Measurements from ENCODE around the gene CRYAB. TPM values are rescaled to one million over a fixed set of nuclear protein-coding genes. Genes with fewer than 3 reads are reported as not detected.
"Not testable (repeated sequence)": the region's sequence is repeated elsewhere in the genome, so short reads cannot be mapped to it uniquely, and the experiment has no call there.

The CRYAB gene
- total RNA-seq, 1 experiment from 2014 or later: 1.7 TPM

GRCh38 chr11:111908639-111909305, 2.8 kb downstream of the CRYAB start:
- no peak for DNase-seq (ENCODE audit: low read depth)

GRCh38 chr11:111906680-111907079, 4.9 kb downstream of the CRYAB start:
- no peak for DNase-seq (ENCODE audit: low read depth)

GRCh38 chr11:111905411-111905810, 6.2 kb downstream of the CRYAB start:
- DNase-seq (ENCODE audit: low read depth): no peak

GRCh38 chr11:111886844-111887243, 24.7 kb downstream of the CRYAB start:
- DNase-seq (ENCODE audit: low read depth): no peak

- DNase-seq (ENCODE audit: low read depth): no peak
These were observed 25.5 kb downstream of the CRYAB start for GRCh38 chr11:111886032-111886431.

- not testable (repeated sequence) for DNase-seq (ENCODE audit: low read depth)
These were observed 26.5 kb downstream of the CRYAB start for GRCh38 chr11:111885053-111885452.

GRCh38 chr11:111882202-111882601, 29.4 kb downstream of the CRYAB start:
- DNase-seq (ENCODE audit: low read depth): no peak

GRCh38 chr11:111879637-111879960, 32.0 kb downstream of the CRYAB start:
- DNase-seq (ENCODE audit: low read depth): no peak

- DNase-seq (ENCODE audit: low read depth): peak; percentile 97
These were observed 32.5 kb downstream of the CRYAB start, which contains the start of the genes CFAP68 and FDXACB1 for GRCh38 chr11:111878849-111879636. Gene CFAP68, plus strand, starts transcription at chr11:111879541. Its CDS starts 20 bp downstream, at chr11:111879561. Gene FDXACB1, minus strand, starts transcription at chr11:111879165. Its CDS starts 33 bp downstream, at chr11:111879132.

- DNase-seq (ENCODE audit: low read depth): no peak
These were observed 33.2 kb downstream of the CRYAB start for GRCh38 chr11:111878385-111878848.

- peak; percentile 5 for DNase-seq (ENCODE audit: low read depth)
These were observed 39.8 kb downstream of the CRYAB start for GRCh38 chr11:111871693-111872161.

GRCh38 chr11:111870886-111871692, 40.5 kb downstream of the CRYAB start, which contains the start of gene ALG9:
Gene ALG9, minus strand, starts transcription at chr11:111871581. Its CDS starts 99 bp downstream, at chr11:111871482.
- DNase-seq (ENCODE audit: low read depth): peak; percentile 78

GRCh38 chr11:111870522-111870885, 41.1 kb downstream of the CRYAB start:
- DNase-seq (ENCODE audit: low read depth): no peak

- DNase-seq (ENCODE audit: low read depth): no peak
These were observed 41.5 kb downstream of the CRYAB start for GRCh38 chr11:111870113-111870512.

GRCh38 chr11:111860257-111860656, 51.3 kb downstream of the CRYAB start:
- no peak for DNase-seq (ENCODE audit: low read depth)

Other genes starting within 250 kb of the CRYAB start
- gene PPP2R1B, start 145.4 kb downstream of the CRYAB start, total RNA-seq (2014; rRNA removed; shearing (Covaris generic)): 46.0 and 46.3 TPM in 2 replicates
- gene ALG9, start 40.2 kb downstream of the CRYAB start, total RNA-seq (2014; rRNA removed; shearing (Covaris generic)): 39.7 and 40.3 TPM in 2 replicates
- gene FDXACB1, start 32.6 kb downstream of the CRYAB start, total RNA-seq (2014; rRNA removed; shearing (Covaris generic)): 4.9 and 7.9 TPM in 2 replicates
- gene CFAP68, start 32.2 kb downstream of the CRYAB start, total RNA-seq (2014; rRNA removed; shearing (Covaris generic)): 26.7 and 28.3 TPM in 2 replicates
- not detected in 2 replicates for gene HSPB2, start 964 bp upstream of the CRYAB start, total RNA-seq (2014; rRNA removed; shearing (Covaris generic))
- gene C11orf52, start 7.1 kb upstream of the CRYAB start, total RNA-seq (2014; rRNA removed; shearing (Covaris generic)): not detected in 2 replicates
- 13.7 and 19.0 TPM in 2 replicates for gene DIXDC1, start 25.6 kb upstream of the CRYAB start, total RNA-seq (2014; rRNA removed; shearing (Covaris generic))
- gene DLAT, start 113.6 kb upstream of the CRYAB start, total RNA-seq (2014; rRNA removed; shearing (Covaris generic)): 32.0 and 45.7 TPM in 2 replicates
- gene PIH1D2, start 162.2 kb upstream of the CRYAB start, total RNA-seq (2014; rRNA removed; shearing (Covaris generic)): 1.4 and 1.9 TPM in 2 replicates
- gene NKAPD1, start 162.5 kb upstream of the CRYAB start, total RNA-seq (2014; rRNA removed; shearing (Covaris generic)): 26.1 and 29.8 TPM in 2 replicates
- 77.2 and 89.5 TPM in 2 replicates for gene TIMM8B, start 175.0 kb upstream of the CRYAB start, total RNA-seq (2014; rRNA removed; shearing (Covaris generic))
- 205 and 225 TPM in 2 replicates for gene SDHD, start 175.1 kb upstream of the CRYAB start, total RNA-seq (2014; rRNA removed; shearing (Covaris generic))